ENCODE data around the gene CLDN24. TPM values are rescaled to one million over a fixed set of nuclear protein-coding genes. Genes with fewer than 3 reads are reported as not detected.

Gene CLDN24
- not detected for total RNA-seq

- CTCF ChIA-PET = no interaction called here
- peaks cover 5% of the 10 kb centered on the region for H3K9me3 Mint-ChIP-seq
- H3K4me1 Mint-ChIP-seq (ENCODE audit: low read depth) = peaks cover 7% of the 10 kb centered on the region
- no peak within 1 kb of the TSS for H3K27ac Mint-ChIP-seq
- intact Hi-C loops (cut with micrococcal nuclease) = no loop called here
- H3K36me3 Mint-ChIP-seq (ENCODE audit: low read depth) = no peaks in the 10 kb centered on the region
- no peaks in the 10 kb centered on the region for H3K27me3 Mint-ChIP-seq (ENCODE audit: low read depth)
- H3K4me3 Mint-ChIP-seq = no peak within 1 kb of the TSS
- no peak for DNase-seq
Measured at GRCh38 chr4:183322326-183322725, at the start of gene CLDN24. CLDN24 (minus strand) TSS chr4:183322426; CDS start chr4:183322426, 0 bp downstream.

- peaks cover 6% of the 10 kb centered on the region for H3K9me3 Mint-ChIP-seq
- no peak overlapping the region for H3K27ac Mint-ChIP-seq
- H3K27me3 Mint-ChIP-seq (ENCODE audit: low read depth) = no peaks in the 10 kb centered on the region
- H3K4me3 Mint-ChIP-seq = no peak overlapping the region
- CTCF ChIA-PET = interaction anchor here (1.2 kb wide), 1 partner anchor 37 kb away, joined by 3 read pairs; no protein-coding TSS in a partner anchor
- intact Hi-C loops (cut with micrococcal nuclease) = no loop called here
- DNase-seq = no peak
- no peaks in the 10 kb centered on the region for H3K36me3 Mint-ChIP-seq (ENCODE audit: low read depth)
- no peaks in the 10 kb centered on the region for H3K4me1 Mint-ChIP-seq (ENCODE audit: low read depth)
Measured at GRCh38 chr4:183370786-183371185, 48.6 kb upstream of the CLDN24 start.

- Mint-ChIP-seq H3K27me3 (ENCODE audit: low read depth) (no peaks in the 10 kb centered on the region), H3K27ac (no peak overlapping the region), H3K4me1 (ENCODE audit: low read depth) (no peaks in the 10 kb centered on the region), H3K36me3 (ENCODE audit: low read depth) (no peaks in the 10 kb centered on the region), H3K9me3 (peaks cover 6% of the 10 kb centered on the region), H3K4me3 (no peak overlapping the region)
- intact Hi-C loops (cut with micrococcal nuclease) = no loop called here
- CTCF ChIA-PET = no interaction called here
- no peak for DNase-seq
Measured at GRCh38 chr4:183369073-183369472, 46.8 kb upstream of the CLDN24 start.

- H3K9me3 Mint-ChIP-seq = no peaks in the 10 kb centered on the region
- intact Hi-C loops (cut with micrococcal nuclease) = no loop called here
- no peaks in the 10 kb centered on the region for H3K4me1 Mint-ChIP-seq (ENCODE audit: low read depth)
- no peak overlapping the region for H3K4me3 Mint-ChIP-seq
- no peak for DNase-seq
- CTCF ChIA-PET = interaction anchor here (0.5 kb wide), 1 partner anchor 292 kb away, joined by 4 read pairs; no protein-coding TSS in a partner anchor
- no peaks in the 10 kb centered on the region for H3K27me3 Mint-ChIP-seq (ENCODE audit: low read depth)
- H3K36me3 Mint-ChIP-seq (ENCODE audit: low read depth) = no peaks in the 10 kb centered on the region
- H3K27ac Mint-ChIP-seq = no peak overlapping the region
Measured at GRCh38 chr4:183366206-183366835, 44.1 kb upstream of the CLDN24 start.

- Mint-ChIP-seq H3K9me3 (no peaks in the 10 kb centered on the region), H3K36me3 (ENCODE audit: low read depth) (no peaks in the 10 kb centered on the region), H3K4me1 (ENCODE audit: low read depth) (no peaks in the 10 kb centered on the region), H3K27me3 (ENCODE audit: low read depth) (no peaks in the 10 kb centered on the region), H3K4me3 (no peak overlapping the region), H3K27ac (no peak overlapping the region)
- no peak for DNase-seq
- intact Hi-C loops (cut with micrococcal nuclease) = no loop called here
- CTCF ChIA-PET = no interaction called here
Measured at GRCh38 chr4:183364025-183364424, 41.8 kb upstream of the CLDN24 start.

GRCh38 chr4:183362916-183363542 lies 40.8 kb upstream of the CLDN24 start:
- no peak for DNase-seq
- Mint-ChIP-seq H3K27me3 (ENCODE audit: low read depth) (no peaks in the 10 kb centered on the region), H3K36me3 (ENCODE audit: low read depth) (no peaks in the 10 kb centered on the region), H3K4me1 (ENCODE audit: low read depth) (no peaks in the 10 kb centered on the region), H3K4me3 (no peak overlapping the region), H3K9me3 (no peaks in the 10 kb centered on the region), H3K27ac (no peak overlapping the region)
- intact Hi-C loops (cut with micrococcal nuclease) = no loop called here
- CTCF ChIA-PET = no interaction called here

GRCh38 chr4:183362036-183362435 lies 39.8 kb upstream of the CLDN24 start:
- no peak for DNase-seq
- no peaks in the 10 kb centered on the region for H3K36me3 Mint-ChIP-seq (ENCODE audit: low read depth)
- CTCF ChIA-PET = no interaction called here
- H3K9me3 Mint-ChIP-seq = no peaks in the 10 kb centered on the region
- no peaks in the 10 kb centered on the region for H3K4me1 Mint-ChIP-seq (ENCODE audit: low read depth)
- no peak overlapping the region for H3K4me3 Mint-ChIP-seq
- H3K27me3 Mint-ChIP-seq (ENCODE audit: low read depth) = peaks cover 2% of the 10 kb centered on the region
- intact Hi-C loops (cut with micrococcal nuclease) = no loop called here
- H3K27ac Mint-ChIP-seq = no peak overlapping the region

- H3K9me3 Mint-ChIP-seq = no peaks in the 10 kb centered on the region
- CTCF ChIA-PET = no interaction called here
- DNase-seq = no peak
- H3K4me1 Mint-ChIP-seq (ENCODE audit: low read depth) = no peaks in the 10 kb centered on the region
- no peaks in the 10 kb centered on the region for H3K36me3 Mint-ChIP-seq (ENCODE audit: low read depth)
- H3K27me3 Mint-ChIP-seq (ENCODE audit: low read depth) = peaks cover 2% of the 10 kb centered on the region
- H3K27ac Mint-ChIP-seq = no peak overlapping the region
- intact Hi-C loops (cut with micrococcal nuclease) = no loop called here
- no peak overlapping the region for H3K4me3 Mint-ChIP-seq
Measured at GRCh38 chr4:183360161-183360919, 38.1 kb upstream of the CLDN24 start.

- Mint-ChIP-seq H3K27ac (no peak overlapping the region), H3K27me3 (ENCODE audit: low read depth) (peaks cover 2% of the 10 kb centered on the region), H3K4me3 (no peak overlapping the region), H3K36me3 (ENCODE audit: low read depth) (no peaks in the 10 kb centered on the region), H3K4me1 (ENCODE audit: low read depth) (no peaks in the 10 kb centered on the region), H3K9me3 (no peaks in the 10 kb centered on the region)
- CTCF ChIA-PET = no interaction called here
- intact Hi-C loops (cut with micrococcal nuclease) = no loop called here
- no peak for DNase-seq
Measured at GRCh38 chr4:183358215-183358755, 36.1 kb upstream of the CLDN24 start.

GRCh38 chr4:183356931-183357675 lies 34.9 kb upstream of the CLDN24 start:
- Mint-ChIP-seq H3K4me3 (no peak overlapping the region), H3K27ac (no peak overlapping the region), H3K36me3 (ENCODE audit: low read depth) (no peaks in the 10 kb centered on the region), H3K9me3 (no peaks in the 10 kb centered on the region), H3K4me1 (ENCODE audit: low read depth) (no peaks in the 10 kb centered on the region), H3K27me3 (ENCODE audit: low read depth) (peaks cover 2% of the 10 kb centered on the region)
- CTCF ChIA-PET = no interaction called here
- intact Hi-C loops (cut with micrococcal nuclease) = no loop called here
- DNase-seq = no peak

GRCh38 chr4:183356173-183356830 lies 34.1 kb upstream of the CLDN24 start:
- no peak overlapping the region for H3K4me3 Mint-ChIP-seq
- H3K4me1 Mint-ChIP-seq (ENCODE audit: low read depth) = no peaks in the 10 kb centered on the region
- H3K36me3 Mint-ChIP-seq (ENCODE audit: low read depth) = no peaks in the 10 kb centered on the region
- no peaks in the 10 kb centered on the region for H3K9me3 Mint-ChIP-seq
- H3K27ac Mint-ChIP-seq = no peak overlapping the region
- CTCF ChIA-PET = no interaction called here
- no peak for DNase-seq
- peaks cover 2% of the 10 kb centered on the region for H3K27me3 Mint-ChIP-seq (ENCODE audit: low read depth)
- intact Hi-C loops (cut with micrococcal nuclease) = no loop called here

GRCh38 chr4:183355405-183355804 lies 33.2 kb upstream of the CLDN24 start:
- no peaks in the 10 kb centered on the region for H3K36me3 Mint-ChIP-seq (ENCODE audit: low read depth)
- no peak for DNase-seq
- no peak overlapping the region for H3K4me3 Mint-ChIP-seq
- peaks cover 5% of the 10 kb centered on the region for H3K27me3 Mint-ChIP-seq (ENCODE audit: low read depth)
- CTCF ChIA-PET = no interaction called here
- no peak overlapping the region for H3K27ac Mint-ChIP-seq
- intact Hi-C loops (cut with micrococcal nuclease) = no loop called here
- H3K4me1 Mint-ChIP-seq (ENCODE audit: low read depth) = peaks cover 1% of the 10 kb centered on the region
- H3K9me3 Mint-ChIP-seq = no peaks in the 10 kb centered on the region
